GM19397 (cell line): ENCODE results near the gene RANGRF.
"Not testable (repeated sequence)": the region's sequence is repeated elsewhere in the genome, so short reads cannot be mapped to it uniquely, and the experiment has no call there.

ENCODE experiments used
- ATAC-seq: cut with Tn5 transposase; IDR thresholded peaks from one replicate; pipeline ENCODE4 v1.9.1; 2021; ENCODE audit warnings: mild to moderate bottlenecking, moderate library complexity; ENCODE audit not compliant: unreplicated experiment

The RANGRF gene

GRCh38 chr17:8288336-8289102 lies at the start of gene RANGRF:
Gene RANGRF (plus strand): TSS chr17:8288670. CDS start chr17:8288789, 119 bp downstream.
- ATAC-seq = peak; percentile 78

- ATAC-seq = no peak
These were observed 44.6 kb upstream of the RANGRF start for GRCh38 chr17:8243827-8244226.

- no peak for ATAC-seq
These were observed 43.7 kb upstream of the RANGRF start for GRCh38 chr17:8244768-8245167.

GRCh38 chr17:8248751-8249607 lies 39.5 kb upstream of the RANGRF start, which contains the start of gene PFAS:
Gene PFAS (plus strand): TSS chr17:8249289. CDS start chr17:8253938, 4,649 bp downstream.
- ATAC-seq = peak; percentile 56

DNA sequence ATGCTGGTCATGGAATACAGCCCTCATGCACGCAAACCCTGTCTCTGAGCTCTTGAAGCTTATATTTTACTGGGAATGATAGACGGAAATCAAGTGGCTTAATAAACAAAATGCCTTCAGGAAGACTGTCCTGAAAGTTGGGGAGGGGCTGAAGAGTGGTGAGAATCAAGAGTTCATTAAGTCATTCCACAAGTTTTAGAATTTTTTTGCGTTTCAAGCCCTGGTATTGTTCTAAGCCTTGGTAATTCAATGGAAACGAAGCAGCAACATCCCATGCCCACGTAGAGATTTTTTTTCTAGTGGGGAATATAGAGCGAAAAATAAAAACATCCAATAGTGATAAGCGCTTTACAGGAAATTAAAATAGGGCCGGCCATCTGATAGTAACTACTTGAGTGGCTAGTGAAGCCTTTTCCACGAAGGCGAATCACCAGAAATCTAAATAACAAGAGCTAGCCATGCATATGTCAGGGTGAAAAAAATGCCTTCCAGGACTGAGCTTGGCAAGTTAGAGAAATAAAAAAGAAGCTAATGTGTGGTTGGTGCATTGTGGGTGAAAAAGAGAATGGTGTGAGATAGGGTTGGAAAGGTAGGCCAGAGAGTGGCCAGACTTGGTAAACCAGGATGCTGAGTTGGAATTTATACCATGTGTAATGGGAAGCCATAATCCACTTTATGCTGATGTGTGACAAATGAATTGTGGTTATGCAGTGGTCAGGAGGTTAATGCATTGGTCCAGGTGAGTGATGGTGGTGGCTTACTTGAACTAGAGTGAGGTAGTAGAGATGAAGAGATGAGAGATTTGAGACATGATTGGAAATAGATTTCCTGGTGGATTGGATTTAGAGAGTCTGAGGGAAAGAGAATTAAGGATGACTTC lies 38.6 kb upstream of the RANGRF start:
- no peak for ATAC-seq

DNA sequence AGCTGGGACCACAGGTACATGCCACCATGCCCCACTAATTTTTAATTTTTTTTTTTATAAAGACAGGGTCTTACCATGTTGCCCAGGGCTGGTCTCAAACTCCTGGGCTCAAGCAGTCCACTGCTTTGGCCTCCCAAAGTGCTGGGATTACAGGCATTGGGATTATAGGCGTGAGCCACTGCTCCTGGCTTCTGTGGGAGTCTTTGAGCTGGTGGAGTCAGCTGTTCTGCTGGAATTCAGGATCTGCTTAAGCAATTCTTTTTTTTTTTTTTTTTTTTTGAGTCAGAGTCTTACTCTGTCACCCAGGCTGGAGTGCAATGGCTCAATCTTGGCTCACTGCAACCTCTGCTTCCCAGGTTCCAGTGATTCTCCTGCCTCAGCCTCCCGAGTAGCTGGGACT lies 37.1 kb upstream of the RANGRF start:
- not testable (repeated sequence) for ATAC-seq

DNA sequence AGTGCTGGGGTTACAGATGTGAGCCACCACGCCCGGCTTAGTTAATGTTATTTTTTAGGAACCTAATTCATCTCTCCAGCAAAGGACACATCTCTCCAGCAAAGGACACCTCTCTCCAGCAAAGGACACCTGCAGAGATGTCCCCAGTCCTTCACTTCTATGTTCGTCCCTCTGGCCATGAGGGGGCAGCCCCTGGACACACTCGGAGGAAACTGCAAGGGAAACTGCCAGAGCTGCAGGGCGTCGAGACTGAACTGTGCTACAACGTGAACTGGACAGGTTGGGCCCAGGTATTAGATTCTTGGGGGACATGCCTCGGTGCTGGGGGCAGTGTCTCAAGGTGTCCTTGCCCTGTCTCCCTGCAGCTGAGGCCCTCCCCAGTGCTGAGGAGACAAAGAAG lies 34.7 kb upstream of the RANGRF start:
- no peak for ATAC-seq

- no peak for ATAC-seq
These were observed 33.6 kb upstream of the RANGRF start for GRCh38 chr17:8254881-8255280.

- ATAC-seq = no peak
These were observed 33.0 kb upstream of the RANGRF start for GRCh38 chr17:8255499-8255898.

DNA sequence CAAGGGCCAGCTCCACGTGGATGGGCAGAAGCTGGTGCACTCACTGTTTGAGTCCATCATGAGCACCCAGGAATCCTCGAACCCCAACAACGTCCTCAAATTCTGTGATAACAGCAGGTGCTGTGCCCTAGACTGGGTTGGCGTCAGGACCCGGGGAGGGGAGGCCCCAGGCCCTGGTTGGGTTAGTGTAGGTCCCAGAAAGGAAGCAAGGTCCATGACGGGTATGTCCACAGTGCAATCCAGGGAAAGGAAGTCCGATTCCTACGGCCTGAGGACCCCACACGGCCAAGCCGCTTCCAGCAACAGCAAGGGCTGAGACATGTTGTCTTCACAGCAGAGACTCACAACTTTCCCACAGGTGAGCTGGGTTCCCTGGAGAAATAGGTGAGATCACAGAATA lies 32.2 kb upstream of the RANGRF start:
- no peak for ATAC-seq

- no peak for ATAC-seq
These were observed 31.8 kb upstream of the RANGRF start for GRCh38 chr17:8256691-8257090.

GRCh38 chr17:8257801-8258200 lies 30.7 kb upstream of the RANGRF start:
- no peak for ATAC-seq

DNA sequence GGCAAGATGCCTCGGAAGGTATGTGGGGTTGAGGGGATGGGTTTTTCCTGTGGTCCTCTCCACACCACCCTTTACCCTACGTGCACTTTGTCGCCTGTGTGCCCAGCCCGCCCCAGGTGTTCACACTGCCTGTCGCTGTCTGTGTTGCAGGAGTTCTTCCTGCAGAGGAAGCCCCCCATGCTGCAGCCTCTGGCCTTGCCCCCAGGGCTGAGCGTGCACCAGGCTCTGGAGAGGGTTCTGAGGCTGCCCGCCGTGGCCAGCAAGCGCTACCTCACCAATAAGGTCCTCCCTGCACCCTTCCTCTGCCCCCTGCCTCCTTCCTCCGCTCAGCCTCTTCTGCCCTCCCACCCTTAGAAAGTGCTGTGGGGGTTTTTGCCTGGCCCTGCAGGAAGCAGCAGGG lies 24.1 kb upstream of the RANGRF start:
- no peak for ATAC-seq

DNA sequence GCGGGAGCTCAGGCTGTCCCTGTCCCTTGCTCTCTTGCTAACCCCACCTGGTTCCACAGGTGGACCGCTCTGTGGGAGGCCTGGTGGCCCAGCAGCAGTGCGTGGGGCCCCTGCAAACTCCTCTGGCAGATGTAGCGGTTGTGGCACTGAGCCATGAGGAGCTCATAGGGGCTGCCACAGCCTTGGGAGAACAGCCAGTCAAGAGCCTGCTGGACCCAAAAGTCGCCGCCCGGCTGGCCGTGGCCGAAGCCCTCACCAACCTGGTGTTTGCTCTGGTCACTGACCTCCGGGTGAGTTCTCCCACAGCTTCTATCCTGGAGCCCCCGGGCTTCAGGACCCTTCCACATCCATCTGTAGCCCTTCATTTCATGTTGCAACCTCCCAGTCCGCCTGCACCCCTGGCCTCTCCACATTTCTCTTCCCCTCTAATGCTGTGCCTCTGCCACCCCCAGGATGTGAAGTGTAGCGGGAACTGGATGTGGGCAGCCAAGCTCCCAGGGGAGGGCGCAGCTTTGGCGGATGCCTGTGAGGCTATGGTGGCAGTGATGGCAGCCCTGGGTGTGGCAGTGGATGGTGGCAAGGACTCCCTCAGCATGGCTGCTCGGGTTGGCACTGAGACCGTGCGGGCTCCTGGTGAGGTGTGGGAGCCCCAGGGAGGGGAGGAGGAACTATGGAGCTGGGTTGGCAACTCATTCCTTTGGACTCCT lies 23.5 kb upstream of the RANGRF start:
- ATAC-seq = no peak

DNA sequence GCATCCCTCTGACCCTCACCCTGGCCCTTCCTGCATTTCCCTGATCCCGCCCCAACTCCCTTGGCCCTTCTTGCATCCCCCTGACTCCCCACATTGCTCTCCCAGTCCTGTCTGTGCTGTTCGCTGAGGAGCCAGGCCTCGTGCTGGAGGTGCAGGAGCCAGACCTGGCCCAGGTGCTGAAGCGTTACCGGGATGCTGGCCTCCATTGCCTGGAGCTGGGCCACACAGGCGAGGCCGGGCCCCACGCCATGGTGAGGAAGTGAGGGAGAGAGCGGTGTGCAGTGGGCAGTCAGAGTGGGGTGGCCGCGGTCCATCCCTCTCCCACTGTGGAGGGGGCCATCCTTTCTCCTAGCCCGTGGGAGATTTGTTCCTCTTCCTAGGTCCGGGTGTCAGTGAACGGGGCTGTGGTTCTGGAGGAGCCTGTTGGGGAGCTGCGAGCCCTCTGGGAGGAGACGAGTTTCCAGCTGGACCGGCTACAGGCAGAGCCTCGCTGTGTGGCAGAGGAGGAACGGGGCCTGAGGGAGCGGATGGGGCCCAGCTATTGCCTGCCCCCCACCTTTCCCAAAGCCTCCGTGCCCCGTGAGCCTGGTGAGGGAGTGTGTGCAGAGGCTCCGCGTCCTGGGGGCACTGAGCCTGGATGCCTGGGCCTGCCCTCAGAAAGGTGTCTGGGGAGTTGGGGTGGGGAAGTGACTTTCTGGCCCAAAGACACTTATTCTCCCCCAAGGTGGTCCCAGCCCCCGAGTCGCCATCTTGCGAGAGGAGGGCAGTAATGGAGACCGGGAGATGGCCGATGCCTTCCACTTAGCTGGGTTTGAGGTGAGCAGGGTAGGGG lies 21.6 kb upstream of the RANGRF start:
- ATAC-seq = no peak

GRCh38 chr17:8267480-8268147 lies 20.9 kb upstream of the RANGRF start:
- no peak for ATAC-seq

GRCh38 chr17:8268550-8269298 lies 19.7 kb upstream of the RANGRF start:
- no peak for ATAC-seq

GRCh38 chr17:8272421-8272820 lies 16.0 kb upstream of the RANGRF start:
- no peak for ATAC-seq
